ENCODE results near the gene PCNP.

PCNP gene

DNA sequence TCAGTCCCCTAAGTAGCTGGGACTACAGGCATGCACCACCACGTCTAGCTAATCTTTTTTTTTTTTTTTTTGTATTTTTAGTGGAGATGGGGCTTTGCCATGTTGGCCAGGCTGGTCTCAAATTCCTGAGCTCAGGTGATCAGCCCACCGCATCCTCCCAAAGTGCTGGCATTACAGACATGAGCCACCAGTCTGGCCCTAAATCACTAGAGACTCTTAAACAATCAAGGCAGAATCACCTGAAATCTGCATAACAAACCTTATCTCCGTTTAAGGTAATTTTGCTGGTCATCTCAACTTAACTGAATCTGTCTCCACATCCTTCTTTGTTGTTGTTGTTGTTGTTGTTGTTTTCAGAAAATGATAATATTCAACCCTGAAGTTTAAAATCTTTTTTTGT lies 17.9 kb upstream of the PCNP start:
- Histone ChIP-seq H3K4me2 (ENCODE audit: low read depth, low read length, poor library complexity, severe bottlenecking) (no peak overlapping the region), H2AFZ (ENCODE audit: low read depth, low read length, severe bottlenecking) (no peak overlapping the region), H3K36me3 (ENCODE audit: low read length) (no peaks in the 10 kb centered on the region), H3K9ac (ENCODE audit: low read length) (no peak overlapping the region), H3K79me2 (ENCODE audit: insufficient read depth, low read length) (no peaks in the 10 kb centered on the region), H3F3A (ENCODE audit: insufficient read depth) (peaks cover 7% of the 10 kb centered on the region; the same call in 1 of the 2 replicates), H3K4me3 (ENCODE audit: insufficient read depth, low read length, poor library complexity, severe bottlenecking) (no peak overlapping the region), H3K27ac (ENCODE audit: low read depth, low read length) (no peak overlapping the region), H4K20me1 (ENCODE audit: low read depth, low read length) (no peaks in the 10 kb centered on the region), H3K9me3 (ENCODE audit: insufficient read depth, low read length) (no peaks in the 10 kb centered on the region), H3K9me2 (replicated peaks; ENCODE audit: insufficient read depth, low read length) (no peaks in the 10 kb centered on the region), H3K27me3 (ENCODE audit: low read length) (no peaks in the 10 kb centered on the region)
- TF ChIP-seq, protein P1, sequence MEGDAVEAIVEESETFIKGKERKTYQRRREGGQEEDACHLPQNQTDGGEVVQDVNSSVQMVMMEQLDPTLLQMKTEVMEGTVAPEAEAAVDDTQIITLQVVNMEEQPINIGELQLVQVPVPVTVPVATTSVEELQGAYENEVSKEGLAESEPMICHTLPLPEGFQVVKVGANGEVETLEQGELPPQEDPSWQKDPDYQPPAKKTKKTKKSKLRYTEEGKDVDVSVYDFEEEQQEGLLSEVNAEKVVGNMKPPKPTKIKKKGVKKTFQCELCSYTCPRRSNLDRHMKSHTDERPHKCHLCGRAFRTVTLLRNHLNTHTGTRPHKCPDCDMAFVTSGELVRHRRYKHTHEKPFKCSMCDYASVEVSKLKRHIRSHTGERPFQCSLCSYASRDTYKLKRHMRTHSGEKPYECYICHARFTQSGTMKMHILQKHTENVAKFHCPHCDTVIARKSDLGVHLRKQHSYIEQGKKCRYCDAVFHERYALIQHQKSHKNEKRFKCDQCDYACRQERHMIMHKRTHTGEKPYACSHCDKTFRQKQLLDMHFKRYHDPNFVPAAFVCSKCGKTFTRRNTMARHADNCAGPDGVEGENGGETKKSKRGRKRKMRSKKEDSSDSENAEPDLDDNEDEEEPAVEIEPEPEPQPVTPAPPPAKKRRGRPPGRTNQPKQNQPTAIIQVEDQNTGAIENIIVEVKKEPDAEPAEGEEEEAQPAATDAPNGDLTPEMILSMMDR (IDR thresholded peaks at IDR 0.05; ENCODE audit: insufficient read depth, low read length, poor library complexity, severe bottlenecking): no peak
- no peak for TF ChIP-seq EZH2phosphoT487 (conservative IDR thresholded peaks at IDR 0.05; ENCODE audit: low read length)

DNA sequence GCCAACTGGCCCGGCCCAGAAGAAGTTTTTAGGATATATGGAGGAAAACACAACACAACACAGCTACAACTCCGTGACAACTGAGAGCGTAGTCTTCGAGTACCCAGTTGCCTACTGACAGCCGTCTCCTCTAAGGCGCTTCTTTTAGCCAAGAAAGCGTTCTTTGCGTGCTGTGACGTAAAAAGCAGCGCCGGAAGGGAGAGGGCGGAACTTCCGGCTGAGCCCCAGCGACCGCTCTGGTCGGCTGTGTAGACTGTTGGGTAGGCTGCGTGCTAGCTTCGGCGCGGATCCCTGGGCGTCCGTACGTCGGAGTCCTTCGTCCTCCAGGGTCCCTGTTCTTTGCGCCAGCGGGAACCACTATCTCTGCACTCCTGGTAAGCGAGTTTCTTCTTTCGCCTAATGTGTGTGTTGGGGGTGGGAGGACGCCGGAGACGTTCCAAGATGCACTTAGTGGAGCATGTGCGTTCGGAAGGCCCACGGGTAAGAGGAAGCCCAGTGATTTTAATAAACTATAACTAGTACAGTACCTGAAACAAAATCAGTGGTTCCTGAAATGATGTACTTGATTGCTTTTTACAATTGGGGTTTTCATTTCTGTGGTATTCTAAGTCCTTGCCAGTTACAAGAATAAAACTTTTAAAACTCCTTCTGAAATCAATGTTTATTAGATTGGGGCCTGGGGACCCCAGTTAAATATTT lies 12.2 kb upstream of the PCNP start, which contains the start of gene TRMT10C:
TRMT10C (plus strand) TSS at position 239 of the 699 bp plus-strand sequence. CDS start 2,914 bp downstream, outside the sequence.
- Histone ChIP-seq H3K4me2 (ENCODE audit: low read depth, low read length, poor library complexity, severe bottlenecking) (peak within 1 kb of the TSS; percentile 77), H2AFZ (ENCODE audit: low read depth, low read length, severe bottlenecking) (peak within 1 kb of the TSS; percentile 75), H3K9me3 (ENCODE audit: insufficient read depth, low read length) (no peaks in the 10 kb centered on the region), H3K9me2 (replicated peaks; ENCODE audit: insufficient read depth, low read length) (no peaks in the 10 kb centered on the region), H3K4me3 (ENCODE audit: insufficient read depth, low read length, poor library complexity, severe bottlenecking) (peak within 1 kb of the TSS; percentile 98), H3F3A (ENCODE audit: insufficient read depth) (peaks cover 8% of the 10 kb centered on the region; the same call in 1 of the 2 replicates), H3K27ac (ENCODE audit: low read depth, low read length) (peak within 1 kb of the TSS; percentile 38), H3K36me3 (ENCODE audit: low read length) (peaks cover 17% of the 10 kb centered on the region), H3K27me3 (ENCODE audit: low read length) (no peaks in the 10 kb centered on the region), H3K9ac (ENCODE audit: low read length) (peak within 1 kb of the TSS; percentile 84), H3K79me2 (ENCODE audit: insufficient read depth, low read length) (peaks cover 48% of the 10 kb centered on the region), H4K20me1 (ENCODE audit: low read depth, low read length) (peaks cover 6% of the 10 kb centered on the region; the same call in 1 of the 2 replicates)
- TF ChIP-seq, protein P1 (IDR thresholded peaks at IDR 0.05; ENCODE audit: insufficient read depth, low read length, poor library complexity, severe bottlenecking): no peak
- no peak for TF ChIP-seq EZH2phosphoT487 (conservative IDR thresholded peaks at IDR 0.05; ENCODE audit: low read length)

DNA sequence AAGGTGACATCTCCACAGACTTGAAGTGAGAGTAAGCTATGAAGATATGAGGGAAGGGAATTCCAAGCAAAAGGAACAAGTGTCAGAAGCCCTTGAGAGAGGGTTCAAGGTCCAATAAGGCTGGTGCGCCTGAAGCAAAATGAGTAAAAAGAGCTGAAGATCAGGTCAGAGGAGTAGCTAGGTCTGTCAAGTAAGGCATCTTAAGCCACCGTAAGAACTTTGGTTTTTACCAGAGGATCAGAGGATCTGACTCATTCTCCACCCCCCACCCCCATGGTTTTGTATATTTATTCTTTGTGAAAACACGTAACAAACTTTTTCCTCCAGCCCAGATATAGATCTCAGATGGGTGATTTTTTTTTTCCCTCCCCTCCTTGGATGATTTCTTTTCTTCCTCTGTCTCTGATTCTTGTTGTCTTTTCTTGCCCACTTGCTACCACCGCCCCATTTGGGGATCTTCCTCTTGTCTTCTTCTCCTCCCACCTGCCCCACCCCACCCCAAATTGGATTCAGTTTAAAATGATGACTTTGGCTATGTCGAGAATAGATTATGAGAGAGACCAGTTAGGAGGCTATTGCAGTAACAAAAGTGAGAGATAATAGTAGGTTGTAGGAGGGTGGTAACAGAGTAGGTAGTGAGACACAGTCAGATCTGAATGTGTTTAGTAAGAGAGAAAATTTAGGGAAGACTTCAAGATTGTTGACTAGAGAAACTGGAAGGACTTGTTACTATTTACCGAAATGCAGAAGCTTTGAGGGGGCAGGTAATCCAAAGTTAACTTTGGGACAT lies 6.3 kb upstream of the PCNP start:
- no peaks in the 10 kb centered on the region for H3K9me3 ChIP-seq (ENCODE audit: insufficient read depth, low read length)
- no peak overlapping the region for H2AFZ ChIP-seq (ENCODE audit: low read depth, low read length, severe bottlenecking)
- H3K9me2 ChIP-seq (replicated peaks; ENCODE audit: insufficient read depth, low read length): no peaks in the 10 kb centered on the region
- H3K9ac ChIP-seq (ENCODE audit: low read length): no peak overlapping the region
- no peak overlapping the region for H3K4me3 ChIP-seq (ENCODE audit: insufficient read depth, low read length, poor library complexity, severe bottlenecking)
- peaks cover 4% of the 10 kb centered on the region; the same call in 1 of the 2 replicates for H4K20me1 ChIP-seq (ENCODE audit: low read depth, low read length)
- no peak overlapping the region for H3K4me2 ChIP-seq (ENCODE audit: low read depth, low read length, poor library complexity, severe bottlenecking)
- peaks cover 15% of the 10 kb centered on the region for H3K36me3 ChIP-seq (ENCODE audit: low read length)
- H3K27me3 ChIP-seq (ENCODE audit: low read length): no peaks in the 10 kb centered on the region
- H3K27ac ChIP-seq (ENCODE audit: low read depth, low read length): no peak overlapping the region
- H3F3A ChIP-seq (ENCODE audit: insufficient read depth): 0 out of 2 replicates have a peak, but pooled peaks cover under 1% of the 10 kb centered on the region
- TF ChIP-seq EZH2phosphoT487 (conservative IDR thresholded peaks at IDR 0.05; ENCODE audit: low read length): no peak
- TF ChIP-seq, protein P1 (IDR thresholded peaks at IDR 0.05; ENCODE audit: insufficient read depth, low read length, poor library complexity, severe bottlenecking): no peak
- peaks cover 37% of the 10 kb centered on the region for H3K79me2 ChIP-seq (ENCODE audit: insufficient read depth, low read length)
